G401 (cell line): Measurements from ENCODE around the gene SLC13A5. TPM values are rescaled to one million over a fixed set of nuclear protein-coding genes. Genes with fewer than 3 reads are reported as not detected.
"Not testable (repeated sequence)": the region's sequence is repeated elsewhere in the genome, so short reads cannot be mapped to it uniquely, and the experiment has no call there.

Source experiments
- DNase-seq: peaks from one replicate; pipeline ENCODE4 v3.0.0-alpha.2; 2015; ENCODE audit warnings: low spot score
- in situ Hi-C: cut with HindIII; loops from 2 replicates; pipeline ENCODE4 v1.10.0; 2016; ENCODE audit warnings: low sequenced_read_pairs, mixed read lengths
- total RNA-seq: library from RNA; depleted of rRNA; stranded (reverse); fragments of >200 nt; shearing (Covaris generic); gene quantifications from 2 replicates; pipeline ENCODE4 v1.2.3, GENCODE V29; 2014; rRNA removed

Gene SLC13A5
- total RNA-seq, result not detected in 2 replicates

DNA sequence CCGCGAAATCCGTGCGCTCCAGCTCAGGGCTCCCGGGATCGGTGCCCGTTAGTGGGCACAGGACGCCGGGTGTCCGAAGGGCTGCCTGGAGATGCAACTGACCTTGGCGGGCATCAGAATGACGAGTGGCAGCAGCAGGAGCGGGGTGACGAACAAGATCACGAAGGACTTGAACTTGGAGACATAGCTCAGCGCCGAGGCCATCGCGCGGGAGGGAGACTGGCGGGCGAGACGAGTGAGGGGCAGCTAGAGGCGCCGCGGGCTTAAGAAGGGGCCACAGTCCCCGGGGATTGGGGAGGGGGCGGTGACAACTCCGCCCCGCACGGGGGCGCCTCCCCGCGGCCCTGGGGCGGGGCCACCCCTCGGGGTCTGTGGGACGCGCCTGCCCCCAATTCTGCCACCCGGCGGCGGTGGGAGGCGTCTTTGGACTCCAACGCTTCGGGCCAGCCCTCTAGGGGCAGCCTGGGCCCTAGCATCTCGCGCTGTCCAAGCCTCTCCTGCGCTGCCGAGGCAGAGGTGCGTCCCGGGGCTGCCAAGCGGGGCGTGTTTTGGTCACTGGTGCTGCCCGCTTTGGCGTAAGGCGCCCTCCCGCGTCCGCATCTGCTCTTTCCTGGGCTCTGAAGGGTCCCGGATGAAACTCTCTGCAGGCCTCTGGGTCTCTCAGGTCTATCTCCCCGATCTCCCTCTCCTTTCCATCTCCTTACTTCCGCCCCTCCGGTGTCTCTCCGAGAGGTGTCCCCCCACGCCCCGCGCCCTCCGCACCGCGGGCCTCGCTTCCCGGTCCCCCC is at the start of gene SLC13A5:
Gene SLC13A5 (minus strand): TSS at position 240 of the 788 bp plus-strand sequence. CDS start 36 bp downstream, at position 204.
- no peak for DNase-seq
- in situ Hi-C loops, result no loop called here

DNA sequence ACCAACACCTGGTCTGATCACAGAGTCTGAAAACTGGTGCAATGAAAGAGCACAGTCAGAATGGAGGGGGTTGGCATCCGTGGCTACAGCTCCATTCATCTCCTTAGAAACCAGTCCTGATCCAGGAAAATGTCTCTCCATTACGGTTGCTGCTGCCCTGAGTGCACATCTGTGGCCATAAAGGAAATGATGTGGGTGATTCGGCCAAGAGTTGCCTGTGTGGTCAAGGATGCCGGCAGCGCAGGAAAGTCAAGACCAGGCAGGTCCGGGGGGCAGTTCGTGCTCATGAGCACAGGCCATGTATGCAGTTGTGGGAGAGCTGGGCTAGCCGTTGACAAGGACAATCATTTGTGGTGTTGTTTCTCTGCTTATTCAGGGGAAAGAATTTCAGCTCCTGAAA is 48.6 kb upstream of the SLC13A5 start:
- in situ Hi-C loops, result no loop called here

DNA sequence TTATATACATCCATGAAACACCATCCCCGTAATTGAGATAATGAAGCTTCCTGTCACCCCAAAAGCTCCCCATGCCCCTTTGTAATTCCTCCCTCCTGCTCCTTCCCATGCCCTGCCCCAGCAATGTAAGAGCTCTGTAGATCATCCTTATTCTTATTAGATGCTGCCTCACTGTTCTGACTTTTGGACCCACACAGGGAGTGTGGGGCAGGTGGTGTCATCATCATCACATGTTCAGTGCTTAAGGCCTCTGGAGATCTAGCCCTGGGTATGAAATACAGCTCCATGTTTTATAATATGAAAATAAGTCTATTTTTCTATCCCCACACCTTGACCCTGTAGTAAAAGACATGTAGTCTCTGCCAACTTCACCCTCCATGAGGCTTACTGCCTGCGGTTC is 44.6 kb upstream of the SLC13A5 start:
- DNase-seq, result no peak
- in situ Hi-C loops, result no loop called here

More for the DNA sequence above, 48.6 kb upstream of the SLC13A5 start:
- DNase-seq, result no peak

DNA sequence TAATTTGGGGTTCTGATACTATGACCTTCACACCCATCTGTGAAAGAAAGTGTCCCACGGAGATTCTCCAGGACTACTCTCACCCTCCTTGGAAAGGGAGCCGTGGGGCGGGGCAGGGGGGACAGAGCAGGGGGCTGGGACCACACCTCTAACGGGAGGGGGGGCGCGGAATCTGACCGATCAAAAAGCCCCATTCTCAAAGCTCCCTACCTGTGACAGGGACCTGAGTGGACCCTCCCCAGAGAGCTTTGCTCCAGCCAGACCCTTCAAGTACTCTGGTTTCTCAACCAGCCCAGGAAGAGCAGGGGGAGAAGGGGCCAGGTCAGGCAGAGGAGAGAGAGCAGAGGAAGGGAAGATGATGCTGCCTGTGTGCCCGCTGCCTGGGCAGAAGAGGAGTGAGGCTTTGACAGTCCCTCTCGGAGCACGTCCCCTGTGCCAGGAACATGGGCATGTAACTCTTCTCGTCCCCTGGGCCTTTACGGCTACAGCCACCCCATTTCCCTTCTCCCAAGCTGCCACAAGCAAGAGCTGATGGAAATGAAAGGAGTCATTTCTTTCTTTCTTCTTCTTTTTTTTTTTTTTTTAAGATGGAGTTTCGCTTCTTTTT is 43.4 kb upstream of the SLC13A5 start:
- no peak for DNase-seq
- in situ Hi-C loops, result no loop called here

DNA sequence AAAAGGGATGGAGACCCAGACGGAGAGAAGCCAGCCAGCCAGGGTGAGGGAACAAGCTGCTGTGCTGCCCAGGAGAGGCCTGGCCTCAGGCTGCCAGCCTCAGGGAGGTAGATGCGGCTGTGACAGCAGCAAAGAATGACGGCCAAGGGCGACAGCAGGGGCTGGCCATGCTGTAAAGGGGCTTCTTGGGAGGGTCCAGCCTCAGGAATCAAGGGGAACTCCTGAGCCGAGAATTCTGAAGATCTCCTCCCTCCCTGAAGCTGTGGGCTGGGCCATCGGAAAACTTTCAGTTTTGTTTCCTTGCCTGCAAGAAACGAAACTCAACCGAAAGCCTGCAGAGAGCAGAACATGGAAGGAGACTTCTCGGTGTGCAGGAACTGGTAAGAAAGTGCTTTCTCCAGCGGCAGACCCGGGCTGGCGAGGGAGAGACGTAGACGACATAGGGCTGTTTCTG is 42.6 kb upstream of the SLC13A5 start, which contains the start of gene XAF1:
Gene XAF1 (plus strand): TSS at position 316 of the 454 bp plus-strand sequence. CDS start 33 bp downstream, at position 349.
- in situ Hi-C loops, result no loop called here
- no peak for DNase-seq

DNA sequence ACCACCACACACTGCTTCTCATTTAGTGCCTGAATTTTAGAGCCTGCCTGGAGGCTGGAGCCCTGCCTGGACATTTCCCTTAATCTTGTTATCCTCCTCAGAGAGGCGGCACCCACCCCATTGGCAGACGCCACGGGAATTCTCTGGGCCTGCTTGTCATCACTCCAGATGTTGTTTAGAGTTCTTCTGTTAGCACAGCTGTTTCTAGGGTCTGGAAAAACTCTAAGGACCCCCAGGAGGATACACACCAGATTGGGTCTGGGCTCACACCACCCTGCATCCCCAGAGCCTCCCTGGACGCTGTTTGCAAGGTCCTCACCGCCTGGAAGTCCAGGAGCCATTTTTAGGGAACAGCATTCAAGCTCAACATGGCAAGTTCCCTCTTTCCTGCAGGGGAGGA is 42.1 kb upstream of the SLC13A5 start:
- in situ Hi-C loops, result no loop called here
- no peak for DNase-seq

DNA sequence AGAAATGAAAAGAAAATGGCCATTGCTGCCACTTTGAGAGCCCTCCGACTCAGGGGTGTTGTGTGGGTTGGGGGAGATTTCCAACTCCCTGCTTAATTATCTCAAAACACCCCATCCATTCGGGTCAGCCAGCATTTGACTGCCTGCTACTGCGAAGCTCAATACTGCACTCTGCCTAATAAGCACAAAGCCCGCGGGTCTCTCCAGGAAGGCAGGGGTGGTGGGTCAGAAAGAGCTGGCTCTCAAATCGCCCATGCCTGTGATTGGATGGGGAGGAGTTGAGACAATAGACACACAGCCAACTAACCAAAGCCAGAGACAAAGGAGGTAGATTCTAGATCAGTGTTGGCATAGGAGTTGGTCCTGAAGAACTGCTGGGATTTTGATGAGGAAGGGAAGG is 40.4 kb upstream of the SLC13A5 start:
- in situ Hi-C loops, result no loop called here
- no peak for DNase-seq

DNA sequence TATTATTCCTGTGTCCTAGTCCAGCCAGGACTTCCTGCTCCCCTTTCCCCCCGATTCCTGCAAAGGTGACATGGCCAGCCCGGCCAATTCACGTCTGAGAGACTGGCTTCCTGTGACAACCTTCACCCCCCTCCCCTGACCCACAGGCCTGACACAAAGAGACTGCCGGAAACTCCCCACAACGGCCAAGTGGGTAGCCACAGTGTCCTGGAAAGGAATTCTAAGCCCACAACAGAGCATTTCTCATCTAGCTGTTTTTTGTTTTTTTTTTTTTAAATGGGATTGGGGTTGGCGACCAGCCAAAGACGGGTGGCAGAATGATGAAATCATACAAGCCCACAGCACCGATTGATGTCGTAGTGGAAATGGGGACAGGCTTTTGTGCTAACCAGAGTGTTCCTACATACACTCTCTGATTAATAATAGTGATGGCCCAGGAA is 39.9 kb upstream of the SLC13A5 start:
- DNase-seq, result no peak
- in situ Hi-C loops, result no loop called here

DNA sequence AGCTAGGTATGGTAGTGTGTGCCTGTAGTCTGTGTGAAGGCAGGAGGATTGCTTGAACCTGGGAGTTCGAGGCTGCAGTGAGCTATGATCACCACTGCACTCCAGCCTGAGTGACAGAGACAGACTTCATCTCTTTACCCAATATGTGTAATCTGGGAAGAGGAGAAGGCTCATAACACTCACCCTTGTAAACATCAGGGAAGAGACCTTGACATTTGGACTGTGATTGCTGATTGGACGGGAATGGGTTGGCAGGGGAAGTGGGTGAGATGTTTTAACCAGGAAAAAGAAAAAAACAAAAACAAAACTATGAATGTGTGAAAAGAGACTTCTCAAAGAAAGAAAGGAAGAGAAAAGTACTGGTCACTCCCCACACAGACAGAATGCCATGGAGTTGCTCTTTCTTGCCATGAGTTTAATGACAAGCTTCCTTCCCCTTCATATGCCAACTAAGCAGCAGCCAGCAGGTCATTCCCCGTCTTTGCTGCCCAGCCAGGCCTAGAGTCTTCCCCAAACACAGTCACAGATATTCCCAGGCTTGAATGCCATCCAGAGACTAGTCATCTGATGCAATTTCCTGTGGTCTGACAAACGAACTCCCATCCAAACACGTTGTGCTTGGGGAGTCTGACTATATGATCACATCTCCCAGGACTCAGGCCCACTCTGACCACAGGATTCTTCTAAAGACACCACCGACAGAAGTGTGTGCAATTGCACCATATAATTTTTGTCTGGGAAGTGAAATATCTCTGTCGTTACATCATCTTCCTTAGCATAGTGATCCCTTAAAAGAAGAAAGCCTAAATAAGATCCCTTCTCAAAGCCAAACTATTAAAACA is 39.1 kb upstream of the SLC13A5 start:
- in situ Hi-C loops, result no loop called here
- no peak for DNase-seq

DNA sequence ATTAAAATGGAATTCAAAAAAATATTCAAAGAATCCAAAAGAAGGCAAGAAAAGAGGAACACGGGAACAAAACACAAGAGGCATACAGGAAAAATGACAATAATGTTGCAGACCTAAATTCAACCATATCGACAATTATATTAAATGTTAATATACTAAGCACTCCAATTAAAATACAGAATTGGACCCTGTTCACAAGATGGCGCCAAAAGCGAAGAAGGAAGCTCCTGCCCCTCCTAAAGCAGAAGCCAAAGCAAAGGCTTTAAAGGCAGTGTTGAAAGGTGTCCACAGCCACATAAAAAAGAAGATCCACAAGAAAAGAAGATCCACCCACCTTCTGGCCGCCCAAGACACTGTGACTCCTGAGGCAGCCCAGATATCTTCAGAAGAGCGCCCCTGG is 36.4 kb upstream of the SLC13A5 start:
- in situ Hi-C loops, result no loop called here
- DNase-seq, result no peak

DNA sequence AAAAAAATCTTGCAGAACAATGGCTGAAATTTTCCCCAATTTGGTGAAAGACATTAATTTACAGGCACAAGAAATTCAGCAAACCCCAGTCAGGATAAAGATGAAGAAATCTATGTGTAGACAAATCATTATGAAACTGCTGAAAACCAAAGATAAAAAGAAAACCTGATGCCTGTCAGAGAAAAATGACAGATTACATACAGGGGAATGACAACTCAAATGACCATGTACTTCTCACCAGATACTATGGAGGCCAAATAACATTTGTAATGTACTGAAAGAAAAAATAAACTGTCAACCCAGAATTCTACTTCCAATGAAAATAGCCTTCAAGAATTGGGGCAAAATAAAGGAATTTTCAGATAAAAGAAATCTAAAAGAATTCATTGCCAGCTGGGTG is 35.4 kb upstream of the SLC13A5 start:
- in situ Hi-C loops, result no loop called here

DNA sequence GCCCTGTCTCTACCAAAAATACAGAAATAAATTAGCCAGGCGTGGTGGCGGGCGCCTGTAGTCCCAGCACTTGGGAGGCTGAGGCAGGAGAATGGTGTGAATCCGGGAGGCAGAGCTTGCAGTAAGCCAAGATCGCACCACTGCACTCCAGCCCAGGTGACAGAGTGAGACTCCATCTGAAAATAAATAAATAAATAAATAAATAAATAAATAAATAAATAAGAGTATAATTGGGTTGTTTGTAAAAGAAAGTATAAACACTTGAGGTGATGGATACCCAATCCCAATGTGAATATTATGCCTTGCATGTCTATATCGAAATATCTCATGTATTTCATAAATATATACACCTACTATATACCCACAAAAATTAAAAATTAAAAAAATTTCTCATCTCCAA is 33.5 kb upstream of the SLC13A5 start:
- in situ Hi-C loops, result not testable (repeated sequence)

More for the DNA sequence above, 35.4 kb upstream of the SLC13A5 start:
- no peak for DNase-seq

DNA sequence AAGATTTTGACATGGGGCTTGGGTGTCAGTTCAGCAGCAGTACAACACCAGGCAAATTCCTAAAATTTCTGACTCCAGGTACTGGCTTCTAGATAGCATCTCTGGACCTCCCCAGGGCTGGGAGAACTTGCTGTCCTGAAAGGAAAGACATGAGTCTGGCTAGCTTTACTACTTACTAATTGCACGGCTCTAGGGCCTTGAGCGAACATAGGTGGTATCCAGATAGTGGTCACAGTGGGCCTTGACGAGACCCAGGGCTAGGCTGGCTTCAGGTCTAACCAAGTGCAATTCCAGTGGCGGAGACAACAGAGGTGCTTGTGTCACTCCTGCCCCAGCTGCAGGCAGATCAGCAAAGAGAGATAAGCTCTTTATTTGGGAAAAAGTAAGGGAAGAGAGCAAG is 16.4 kb upstream of the SLC13A5 start:
- in situ Hi-C loops, result no loop called here
- no peak for DNase-seq

More for the DNA sequence above, 33.5 kb upstream of the SLC13A5 start:
- DNase-seq, result not testable (repeated sequence)

DNA sequence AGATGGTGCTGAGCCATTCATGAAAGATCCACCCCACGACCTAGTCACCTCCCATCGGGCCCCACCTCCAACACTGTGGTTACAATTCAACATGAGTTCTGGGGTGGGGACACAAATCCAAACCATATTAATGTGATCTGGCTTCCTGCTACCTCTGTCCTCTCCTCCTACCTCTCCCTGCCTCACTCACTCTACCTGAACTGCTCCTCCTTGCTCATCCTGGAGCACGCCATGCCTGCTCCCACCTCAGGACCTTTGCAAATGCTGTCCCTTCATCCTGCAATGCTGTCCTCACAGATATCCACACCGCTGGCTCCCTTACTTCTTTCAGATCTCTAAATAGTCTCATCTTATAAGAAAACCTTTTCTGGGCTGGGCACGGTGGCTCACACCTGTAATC is 10.8 kb upstream of the SLC13A5 start:
- in situ Hi-C loops, result no loop called here

DNA sequence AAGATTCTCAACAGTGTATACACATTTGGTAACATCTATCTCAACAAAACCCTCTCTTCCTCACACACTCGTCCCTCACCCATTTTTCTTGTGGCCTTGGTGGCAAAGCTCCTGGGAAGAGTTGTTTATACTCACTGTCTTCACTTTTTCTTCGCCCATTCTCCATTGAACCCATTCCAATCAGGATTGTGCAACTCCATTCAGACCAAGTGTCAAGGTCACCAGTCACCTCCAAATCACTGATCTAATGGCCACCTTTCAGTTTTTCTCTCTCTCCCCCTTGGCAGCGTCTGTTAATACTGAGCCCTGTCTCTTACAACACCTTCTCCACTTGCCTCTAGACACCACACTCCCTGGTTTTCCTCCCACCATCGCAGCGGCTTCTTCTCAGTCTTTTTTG is 8.6 kb upstream of the SLC13A5 start:
- in situ Hi-C loops, result no loop called here
- DNase-seq, result no peak

More for the DNA sequence above, 10.8 kb upstream of the SLC13A5 start:
- no peak for DNase-seq

DNA sequence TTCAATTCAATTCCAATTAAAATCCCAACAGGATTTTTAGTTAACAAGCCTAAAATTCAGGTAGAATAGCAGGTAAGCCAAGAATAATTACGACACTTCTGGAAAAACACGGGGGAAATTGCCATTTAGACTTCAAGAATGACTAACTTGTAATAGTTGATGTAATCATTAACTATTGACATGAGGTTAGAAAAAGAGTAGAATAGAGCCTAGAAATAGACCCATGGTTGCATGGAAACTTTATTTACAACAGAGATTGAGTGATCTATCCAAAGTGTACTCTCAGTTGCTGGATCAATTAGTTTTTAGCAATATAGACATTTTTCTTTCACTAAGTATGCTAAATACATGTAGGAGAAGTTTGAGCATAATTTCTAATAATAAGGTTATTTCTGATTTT is 3.6 kb upstream of the SLC13A5 start:
- in situ Hi-C loops, result no loop called here
- no peak for DNase-seq

DNA sequence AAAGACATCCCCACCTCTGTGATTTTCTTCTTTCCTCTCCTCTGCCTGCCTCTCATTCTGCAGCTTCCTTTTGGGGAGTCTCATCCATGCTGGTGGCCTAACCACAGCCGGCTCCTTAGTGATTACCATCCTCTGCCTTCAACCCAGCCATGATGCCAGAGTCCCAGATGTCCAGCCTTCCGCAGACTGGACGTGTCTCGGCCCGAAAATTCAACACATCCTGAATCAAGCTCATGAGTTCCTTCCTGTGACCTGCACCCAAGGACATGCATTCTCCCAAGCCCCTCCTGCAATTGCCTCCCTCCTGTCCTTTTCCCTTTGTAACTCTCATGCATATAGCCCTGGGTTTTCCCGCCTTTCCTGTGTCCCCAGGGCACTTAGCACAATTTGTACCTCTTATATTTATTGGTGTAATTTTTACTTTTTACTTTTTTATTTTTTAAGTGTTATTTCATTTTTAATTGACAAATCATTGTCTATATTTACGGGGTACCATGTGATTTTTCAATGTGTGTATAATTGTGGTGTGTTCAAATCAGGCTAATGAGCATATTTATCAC is 1.2 kb upstream of the SLC13A5 start:
- in situ Hi-C loops, result no loop called here
- no peak for DNase-seq

DNA sequence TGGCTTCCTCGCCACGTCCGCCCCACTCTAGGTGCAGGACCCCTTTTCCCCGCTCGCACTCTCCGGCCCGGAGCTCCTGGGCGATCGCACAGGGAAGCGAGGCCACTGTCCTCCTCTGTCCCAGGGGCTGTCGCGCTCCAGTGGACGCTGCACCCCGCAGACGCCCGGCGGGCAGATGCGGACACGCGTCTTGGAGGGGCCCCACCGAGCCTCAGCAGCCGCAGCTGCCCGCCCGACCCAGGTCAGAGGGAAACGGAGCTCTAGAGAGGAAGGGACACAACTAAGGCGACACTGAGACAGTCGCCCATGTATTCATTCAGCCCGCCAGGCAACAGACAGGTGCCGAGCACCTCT is 726 bp upstream of the SLC13A5 start:
- in situ Hi-C loops, result no loop called here
- no peak for DNase-seq

DNA sequence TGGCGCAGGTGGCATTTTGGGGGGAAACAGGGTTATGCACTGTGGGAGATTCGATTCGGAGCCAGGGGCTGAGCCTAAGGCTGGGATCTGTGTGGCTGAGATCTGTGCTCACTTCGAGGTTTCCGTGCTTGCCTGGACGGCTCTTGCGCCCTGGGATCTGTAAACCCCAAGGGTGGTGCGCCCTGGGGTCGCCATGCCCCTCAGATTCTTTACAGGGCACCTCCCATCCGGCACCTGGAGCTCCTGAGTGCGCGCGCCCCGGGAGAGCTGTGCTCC is 377 bp downstream of the SLC13A5 start:
- in situ Hi-C loops, result no loop called here
- DNase-seq, result no peak
